Adrenal gland (tissue), 5 donors: Measurements from ENCODE around the gene KNG1.

Experiments used
- POLR2A ChIP-seq, 2 donors: fragments of 450-650 bp; IDR thresholded peaks; one replicate each; pipeline ENCODE4 v1.6.1; 2017; ENCODE audit warnings: antibody characterized with exemption in 2 of 2, mild to moderate bottlenecking in 2 of 2, moderate library complexity in 1 of 2
- TF ChIP-seq, protein P1 (sequence below), 6 experiments: fragments of 450-650 bp in 4 of 6; fragments of 200-600 bp in 2 of 6; sonication (generic) in 1 of 6; IDR thresholded peaks; 1 replicate in 5 of 6; 2 replicates in 1 of 6; pipeline versions ENCODE4 v1.5.1 to v1.8.0; 2016 to 2021; ENCODE audit warnings: antibody characterized with exemption in 6 of 6, mild to moderate bottlenecking in 2 of 6, moderate library complexity in 1 of 6
- donor health status: DM: no; HTN: no; CAD: no.

DNA sequence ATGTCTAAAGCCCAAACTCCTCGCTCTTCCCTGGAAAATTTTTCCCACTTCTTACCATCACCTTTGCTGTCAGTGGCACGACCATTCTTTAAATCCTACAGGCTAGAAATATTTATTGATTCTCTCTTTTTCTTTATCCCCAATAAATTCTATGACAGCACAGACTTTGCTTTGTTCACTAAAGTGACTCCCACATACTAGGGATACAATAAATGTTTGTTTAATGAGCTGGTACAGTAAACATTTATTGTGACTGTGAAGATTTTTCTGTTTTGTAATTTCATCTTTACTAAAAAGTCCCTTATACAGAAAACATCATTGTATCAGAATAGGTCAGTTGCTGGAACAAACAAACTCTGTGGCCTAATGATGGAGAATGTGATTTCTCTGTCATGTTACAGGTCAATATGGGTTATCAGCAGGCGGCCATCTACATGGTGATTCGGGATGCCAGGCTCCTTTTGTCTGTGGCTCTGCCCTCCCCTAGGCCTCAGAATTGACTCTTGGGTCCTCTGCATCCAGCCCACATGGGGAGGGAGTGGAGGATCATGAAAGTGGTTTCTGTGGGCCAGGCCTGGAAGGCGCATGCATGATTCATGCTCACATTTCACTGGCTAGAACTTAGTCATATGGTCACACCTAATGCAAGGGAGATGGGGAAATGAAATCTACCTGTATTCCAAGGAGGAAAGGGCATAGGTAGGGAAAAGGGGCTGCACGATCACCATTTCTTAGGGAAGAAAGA, 22.7 kb upstream of the KNG1 start:
- TF ChIP-seq, protein P1, sequence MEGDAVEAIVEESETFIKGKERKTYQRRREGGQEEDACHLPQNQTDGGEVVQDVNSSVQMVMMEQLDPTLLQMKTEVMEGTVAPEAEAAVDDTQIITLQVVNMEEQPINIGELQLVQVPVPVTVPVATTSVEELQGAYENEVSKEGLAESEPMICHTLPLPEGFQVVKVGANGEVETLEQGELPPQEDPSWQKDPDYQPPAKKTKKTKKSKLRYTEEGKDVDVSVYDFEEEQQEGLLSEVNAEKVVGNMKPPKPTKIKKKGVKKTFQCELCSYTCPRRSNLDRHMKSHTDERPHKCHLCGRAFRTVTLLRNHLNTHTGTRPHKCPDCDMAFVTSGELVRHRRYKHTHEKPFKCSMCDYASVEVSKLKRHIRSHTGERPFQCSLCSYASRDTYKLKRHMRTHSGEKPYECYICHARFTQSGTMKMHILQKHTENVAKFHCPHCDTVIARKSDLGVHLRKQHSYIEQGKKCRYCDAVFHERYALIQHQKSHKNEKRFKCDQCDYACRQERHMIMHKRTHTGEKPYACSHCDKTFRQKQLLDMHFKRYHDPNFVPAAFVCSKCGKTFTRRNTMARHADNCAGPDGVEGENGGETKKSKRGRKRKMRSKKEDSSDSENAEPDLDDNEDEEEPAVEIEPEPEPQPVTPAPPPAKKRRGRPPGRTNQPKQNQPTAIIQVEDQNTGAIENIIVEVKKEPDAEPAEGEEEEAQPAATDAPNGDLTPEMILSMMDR (IDR thresholded peaks at IDR 0.05): no peak
- TF ChIP-seq POLR2A (IDR thresholded peaks at IDR 0.05): no peak
